Prostate gland (tissue), 2 donors: ENCODE results near the gene CREB3.

Experiments used
- POLR2A ChIP-seq: fragments of 450-650 bp; IDR thresholded peaks from one replicate; pipeline ENCODE4 v1.6.1; 2016; ENCODE audit warnings: antibody characterized with exemption, mild to moderate bottlenecking
- POLR2AphosphoS5 ChIP-seq: sonication (generic); formaldehyde crosslinking; IDR thresholded peaks from one replicate; pipeline ENCODE4 v1.6.1; 2017; ENCODE audit warnings: antibody characterized with exemption
- TF ChIP-seq, protein P1 (sequence below), 4 experiments: fragments of 200-600 bp in 2 of 4; fragments of 450-650 bp in 2 of 4; sonication (generic) in 2 of 4; IDR thresholded peaks; 1 replicate in 3 of 4; 2 replicates in 1 of 4; pipeline ENCODE4 v1.5.1; 2016 to 2019; ENCODE audit warnings: antibody characterized with exemption in 4 of 4, mild to moderate bottlenecking in 2 of 4, moderate library complexity in 2 of 4

GRCh38 chr9:35686222-35687203 is 46.0 kb upstream of the CREB3 start:
- no peak for TF ChIP-seq POLR2A
- TF ChIP-seq, protein P1, sequence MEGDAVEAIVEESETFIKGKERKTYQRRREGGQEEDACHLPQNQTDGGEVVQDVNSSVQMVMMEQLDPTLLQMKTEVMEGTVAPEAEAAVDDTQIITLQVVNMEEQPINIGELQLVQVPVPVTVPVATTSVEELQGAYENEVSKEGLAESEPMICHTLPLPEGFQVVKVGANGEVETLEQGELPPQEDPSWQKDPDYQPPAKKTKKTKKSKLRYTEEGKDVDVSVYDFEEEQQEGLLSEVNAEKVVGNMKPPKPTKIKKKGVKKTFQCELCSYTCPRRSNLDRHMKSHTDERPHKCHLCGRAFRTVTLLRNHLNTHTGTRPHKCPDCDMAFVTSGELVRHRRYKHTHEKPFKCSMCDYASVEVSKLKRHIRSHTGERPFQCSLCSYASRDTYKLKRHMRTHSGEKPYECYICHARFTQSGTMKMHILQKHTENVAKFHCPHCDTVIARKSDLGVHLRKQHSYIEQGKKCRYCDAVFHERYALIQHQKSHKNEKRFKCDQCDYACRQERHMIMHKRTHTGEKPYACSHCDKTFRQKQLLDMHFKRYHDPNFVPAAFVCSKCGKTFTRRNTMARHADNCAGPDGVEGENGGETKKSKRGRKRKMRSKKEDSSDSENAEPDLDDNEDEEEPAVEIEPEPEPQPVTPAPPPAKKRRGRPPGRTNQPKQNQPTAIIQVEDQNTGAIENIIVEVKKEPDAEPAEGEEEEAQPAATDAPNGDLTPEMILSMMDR (IDR thresholded peaks at IDR 0.05) = no peak
- TF ChIP-seq POLR2AphosphoS5 = no peak
